H9 (cell line): Measurements from ENCODE around the gene NUDT3. TPM values are rescaled to one million over a fixed set of nuclear protein-coding genes. Genes with fewer than 3 reads are reported as not detected.
A peak's percentile ranks its signal among the peaks of the same experiment; 100 is the strongest.

Experiments
- DNase-seq: peaks from one replicate; pipeline ENCODE4 v3.0.0-alpha.2; 2017
- H2AFZ ChIP-seq: one replicate; pipeline ENCODE4 v1.6.1; 2013; ENCODE audit warnings: mild to moderate bottlenecking, low read length, control low read depth, moderate library complexity
- H2AK5ac ChIP-seq: 2 replicates; pipeline ENCODE4 v1.6.1; 2013; ENCODE audit warnings: low read length, control low read depth, mixed read lengths; ENCODE audit not compliant: insufficient read length
- H2BK120ac ChIP-seq: one replicate; pipeline ENCODE4 v1.6.1; 2013; ENCODE audit warnings: low read depth, mild to moderate bottlenecking, low read length, control low read depth, inconsistent platforms; ENCODE audit not compliant: poor library complexity, severe bottlenecking
- H2BK12ac ChIP-seq: 2 replicates; pipeline ENCODE4 v1.6.1; 2013; ENCODE audit warnings: low read length, control low read depth, mixed read lengths, low read depth; ENCODE audit not compliant: insufficient read length
- H2BK15ac ChIP-seq: 2 replicates; pipeline ENCODE4 v1.6.1; 2013; ENCODE audit warnings: low read depth, low read length, control low read depth
- H2BK20ac ChIP-seq: one replicate; pipeline ENCODE4 v1.6.1; 2013; ENCODE audit warnings: low read depth, mild to moderate bottlenecking, low read length, control low read depth, inconsistent platforms; ENCODE audit not compliant: poor library complexity, severe bottlenecking
- H2BK5ac ChIP-seq: 2 replicates; pipeline ENCODE4 v1.6.1; 2013; ENCODE audit warnings: low read length, control low read depth, mixed read lengths; ENCODE audit not compliant: insufficient read length
- H3K14ac ChIP-seq: 2 replicates; pipeline ENCODE4 v1.6.1; 2013; ENCODE audit warnings: low read length, control low read depth; ENCODE audit not compliant: insufficient read depth
- H3K18ac ChIP-seq: 2 replicates; pipeline ENCODE4 v1.6.1; 2013; ENCODE audit warnings: low read depth, mild to moderate bottlenecking, mixed read lengths, low read length, control low read depth; ENCODE audit not compliant: insufficient read length
- H3K23ac ChIP-seq: 2 replicates; pipeline ENCODE4 v1.6.1; 2013; ENCODE audit warnings: low read length, control low read depth, mixed read lengths, low read depth; ENCODE audit not compliant: insufficient read length
- H3K23me2 ChIP-seq: 2 replicates; pipeline ENCODE4 v1.6.1; 2013; ENCODE audit warnings: low read depth, mild to moderate bottlenecking, mixed read lengths, low read length, control low read depth; ENCODE audit not compliant: insufficient read length, poor library complexity, severe bottlenecking
- H3K27ac ChIP-seq: 2 replicates; pipeline ENCODE4 v1.5.1; 2013; ENCODE audit warnings: low read length, control low read depth, mixed read lengths, low read depth; ENCODE audit not compliant: insufficient read length
- H3K27me3 ChIP-seq: 2 replicates; pipeline ENCODE4 v1.6.1; 2013; ENCODE audit warnings: low read length, control low read depth, inconsistent platforms; ENCODE audit not compliant: insufficient read depth
- H3K4ac ChIP-seq: 2 replicates; pipeline ENCODE4 v1.6.1; 2013; ENCODE audit warnings: low read depth, mild to moderate bottlenecking, control low read depth, inconsistent platforms, low read length, moderate library complexity
- H3K4me1 ChIP-seq: 2 replicates; pipeline ENCODE4 v1.6.1; 2013; ENCODE audit warnings: low read length, control low read depth, inconsistent platforms; ENCODE audit not compliant: insufficient read depth
- H3K4me2 ChIP-seq: 2 replicates; pipeline ENCODE4 v1.6.1; 2013; ENCODE audit warnings: low read length, control low read depth, mixed read lengths; ENCODE audit not compliant: insufficient read length, insufficient read depth
- H3K56ac ChIP-seq: 2 replicates; pipeline ENCODE4 v1.6.1; 2013; ENCODE audit warnings: low read depth, mild to moderate bottlenecking, mixed read lengths, low read length, control low read depth; ENCODE audit not compliant: insufficient read length
- H3K79me1 ChIP-seq: 2 replicates; pipeline ENCODE4 v1.6.1; 2013; ENCODE audit warnings: low read depth, mild to moderate bottlenecking, moderate library complexity, low read length, control low read depth, inconsistent platforms; ENCODE audit not compliant: insufficient read depth, poor library complexity, severe bottlenecking
- H3K79me2 ChIP-seq: 2 replicates; pipeline ENCODE4 v1.6.1; 2013; ENCODE audit warnings: low read length, control low read depth, inconsistent platforms; ENCODE audit not compliant: insufficient read depth
- H3K9ac ChIP-seq: 2 replicates; pipeline ENCODE4 v1.6.1; 2013; ENCODE audit warnings: low read length, control low read depth, mixed read lengths; ENCODE audit not compliant: insufficient read length; ENCODE audit errors: extremely low read depth
- H3K9me3 ChIP-seq: one replicate; pipeline ENCODE4 v1.6.1; 2013; ENCODE audit warnings: low read depth, low read length, inconsistent platforms; ENCODE audit not compliant: control insufficient read depth
- H3T11ph ChIP-seq: one replicate; pipeline ENCODE4 v1.6.1; 2013; ENCODE audit warnings: mild to moderate bottlenecking, low read length, control low read depth, inconsistent platforms
- H4K20me1 ChIP-seq: one replicate; pipeline ENCODE4 v1.6.1; 2013; ENCODE audit not compliant: control insufficient read depth, insufficient read length, insufficient read depth
- H4K5ac ChIP-seq: 2 replicates; pipeline ENCODE4 v1.6.1; 2013; ENCODE audit warnings: low read depth, mild to moderate bottlenecking, mixed read lengths, low read length, control low read depth; ENCODE audit not compliant: insufficient read length
- H4K8ac ChIP-seq: replicated peaks from 2 replicates; pipeline ENCODE4 v1.6.1; 2013; ENCODE audit warnings: low read length, control low read depth, mixed read lengths, low read depth; ENCODE audit not compliant: insufficient read length
- H4K91ac ChIP-seq: 2 replicates; pipeline ENCODE4 v1.6.1; 2013; ENCODE audit warnings: low read depth, mild to moderate bottlenecking, moderate library complexity, mixed read lengths, low read length, control low read depth; ENCODE audit not compliant: insufficient read length
- H3K27ac Mint-ChIP-seq, 3 experiments: 2 replicates in 2 of 3; 3 replicates in 1 of 3; pipeline ENCODE4 v1.8.0; 2020 to 2021; ENCODE audit warnings: mixed read lengths in 3 of 3, mild to moderate bottlenecking in 1 of 3, moderate library complexity in 1 of 3
- H3K27me3 Mint-ChIP-seq: 2 replicates; pipeline ENCODE4 v1.8.0; 2021; ENCODE audit warnings: low read depth, mild to moderate bottlenecking, moderate library complexity, mixed read lengths
- H3K36me3 Mint-ChIP-seq, 3 experiments: 2 replicates in 2 of 3; 3 replicates in 1 of 3; pipeline ENCODE4 v1.8.0; 2020 to 2021; ENCODE audit warnings: low read depth in 3 of 3, mixed read lengths in 3 of 3; ENCODE audit not compliant: insufficient read depth in 1 of 3
- H3K4me1 Mint-ChIP-seq, 2 experiments: 2 replicates each; pipeline ENCODE4 v1.8.0; 2020; ENCODE audit warnings: mixed read lengths in 2 of 2
- H3K4me3 Mint-ChIP-seq, 2 experiments: 2 replicates in 1 of 2; 3 replicates in 1 of 2; pipeline ENCODE4 v1.8.0; 2020 to 2021; ENCODE audit warnings: mild to moderate bottlenecking in 2 of 2, mixed read lengths in 2 of 2, moderate library complexity in 1 of 2
- H3K9me3 Mint-ChIP-seq, 2 experiments: 2 replicates in 1 of 2; 3 replicates in 1 of 2; pipeline ENCODE4 v1.8.0; 2020; ENCODE audit warnings: mild to moderate bottlenecking in 2 of 2, mixed read lengths in 2 of 2, moderate library complexity in 1 of 2
- WGBS: extraction: QIAGEN DNeasy Blood & Tissue Kit; methylation state at CpG from one replicate; pipeline ENCODE4 v1.1.7; 2013; ENCODE audit warnings: missing lambda C conversion rate, low lambda C conversion rate, mixed read lengths; ENCODE audit not compliant: insufficient read length; ENCODE audit errors: extremely low coverage; 5-methylcytosine and 5-hydroxymethylcytosine counted together
- total RNA-seq: library from RNA; stranded (reverse); gene quantifications from 2 replicates; pipeline ENCODE4 v1.2.1, GENCODE V29; 2021
- TF ChIP-seq, protein P1 (sequence below): fragments of 200-600 bp; sonication (generic); conservative IDR thresholded peaks from 3 replicates; pipeline ENCODE4 v1.8.0; 2021; ENCODE audit warnings: antibody characterized with exemption, mild to moderate bottlenecking

NUDT3 gene
- total RNA-seq, 1 experiment from 2014 or later = 23.6 TPM

DNA sequence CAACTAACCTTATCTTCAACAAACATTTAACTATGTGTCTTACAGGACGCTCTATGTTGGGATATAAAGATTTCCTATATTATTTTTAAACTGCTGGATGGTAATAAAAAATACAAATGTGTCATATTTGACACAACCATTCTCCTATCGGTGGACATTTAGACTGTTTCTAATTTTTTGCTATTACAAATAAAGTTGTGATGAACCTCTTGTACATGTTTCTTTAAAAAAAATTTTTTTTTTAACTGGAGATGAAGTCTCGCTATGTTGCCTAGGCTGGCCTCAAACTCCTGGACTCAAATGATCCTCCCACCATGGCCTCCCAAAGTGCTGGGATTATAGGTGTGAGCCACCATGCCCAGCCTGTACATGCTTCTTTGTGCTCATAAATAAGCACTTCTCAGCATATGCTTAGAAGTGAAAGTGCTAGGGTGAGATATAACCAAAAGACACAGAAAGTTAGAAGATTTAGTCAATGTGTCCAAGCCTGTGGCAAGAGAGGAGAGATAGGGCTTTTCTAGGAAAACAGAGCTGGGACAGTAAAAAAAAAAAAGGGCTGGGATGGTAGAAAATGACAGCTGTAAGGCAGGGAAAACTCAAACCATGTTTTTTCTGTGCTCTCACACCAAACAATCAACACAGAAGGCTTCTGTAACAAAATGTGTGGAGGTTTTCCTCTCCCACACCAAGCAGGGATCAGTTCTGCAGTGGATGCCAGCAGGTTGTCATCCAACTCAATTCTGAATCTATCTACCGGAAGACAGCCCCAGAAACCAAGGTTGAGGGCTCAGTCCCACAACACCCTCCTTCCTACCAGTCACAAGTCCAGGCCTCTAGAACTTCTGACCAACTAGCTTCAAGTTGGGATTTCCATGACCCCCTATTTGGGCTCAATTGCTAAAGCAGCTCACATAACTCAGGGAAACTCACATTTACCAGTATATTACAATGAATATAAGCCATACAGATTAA, 73.7 kb downstream of the NUDT3 start:
- H3K27me3 Mint-ChIP-seq = no peaks in the 10 kb centered on the region
- TF ChIP-seq, protein P1, sequence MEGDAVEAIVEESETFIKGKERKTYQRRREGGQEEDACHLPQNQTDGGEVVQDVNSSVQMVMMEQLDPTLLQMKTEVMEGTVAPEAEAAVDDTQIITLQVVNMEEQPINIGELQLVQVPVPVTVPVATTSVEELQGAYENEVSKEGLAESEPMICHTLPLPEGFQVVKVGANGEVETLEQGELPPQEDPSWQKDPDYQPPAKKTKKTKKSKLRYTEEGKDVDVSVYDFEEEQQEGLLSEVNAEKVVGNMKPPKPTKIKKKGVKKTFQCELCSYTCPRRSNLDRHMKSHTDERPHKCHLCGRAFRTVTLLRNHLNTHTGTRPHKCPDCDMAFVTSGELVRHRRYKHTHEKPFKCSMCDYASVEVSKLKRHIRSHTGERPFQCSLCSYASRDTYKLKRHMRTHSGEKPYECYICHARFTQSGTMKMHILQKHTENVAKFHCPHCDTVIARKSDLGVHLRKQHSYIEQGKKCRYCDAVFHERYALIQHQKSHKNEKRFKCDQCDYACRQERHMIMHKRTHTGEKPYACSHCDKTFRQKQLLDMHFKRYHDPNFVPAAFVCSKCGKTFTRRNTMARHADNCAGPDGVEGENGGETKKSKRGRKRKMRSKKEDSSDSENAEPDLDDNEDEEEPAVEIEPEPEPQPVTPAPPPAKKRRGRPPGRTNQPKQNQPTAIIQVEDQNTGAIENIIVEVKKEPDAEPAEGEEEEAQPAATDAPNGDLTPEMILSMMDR = no peak
- Histone ChIP-seq H3K4ac (no peak overlapping the region), H3K23ac (no peak overlapping the region), H3K23me2 (no peaks in the 10 kb centered on the region), H4K8ac (no peak overlapping the region), H4K20me1 (no peaks in the 10 kb centered on the region), H4K5ac (no peak overlapping the region), H2BK5ac (no peak overlapping the region), H2BK15ac (no peak overlapping the region), H3K27me3 (no peaks in the 10 kb centered on the region), H2AFZ (no peak overlapping the region), H3K18ac (no peak overlapping the region), H3K4me2 (no peak overlapping the region), H3K79me1 (no peaks in the 10 kb centered on the region), H3K56ac (no peak overlapping the region), H3K79me2 (no peaks in the 10 kb centered on the region; the same call in 1 of the 2 replicates), H2BK120ac (no peak overlapping the region), H3K14ac (no peak overlapping the region), H2BK20ac (no peak overlapping the region), H3K4me1 (peaks cover 5% of the 10 kb centered on the region; the same call in 1 of the 2 replicates), H3K9ac (no peak overlapping the region), H3K9me3 (no peaks in the 10 kb centered on the region), H3K27ac (no peak overlapping the region), H2BK12ac (no peak overlapping the region), H3T11ph (no peak overlapping the region), H4K91ac (no peak overlapping the region), H2AK5ac (no peak overlapping the region)
- no peak overlapping the region for H3K4me3 Mint-ChIP-seq
- peak overlapping the region in 1 of 3 experiments; percentile 18; a peak in 2 of 7 replicates for H3K27ac Mint-ChIP-seq
- no peak for DNase-seq
- peaks cover 22 to 30% of the 10 kb centered on the region in 2 experiments for H3K4me1 Mint-ChIP-seq
- no CpG with 5 or more reads among the region's 4 CpGs for WGBS
- H3K36me3 Mint-ChIP-seq = peaks cover 0 to 7% (median 7%) of the 10 kb centered on the region in 3 experiments; a peak in 5 of 7 replicates
- H3K9me3 Mint-ChIP-seq = no peaks in the 10 kb centered on the region
